HG02973 (cell line): ENCODE measurements around the gene SERGEF.

ENCODE experiments used
- ATAC-seq: cut with Tn5 transposase; IDR thresholded peaks from one replicate; pipeline ENCODE4 v1.9.1; 2021; ENCODE audit warnings: moderate library complexity; ENCODE audit not compliant: unreplicated experiment

The SERGEF gene

GRCh38 chr11:17792161-17792560 lies 220.7 kb downstream of the SERGEF start:
- no peak for ATAC-seq

GRCh38 chr11:17791144-17791543 lies 221.7 kb downstream of the SERGEF start:
- no peak for ATAC-seq

GRCh38 chr11:17790453-17790852 lies 222.4 kb downstream of the SERGEF start:
- ATAC-seq: no peak

- ATAC-seq: no peak
Measured at GRCh38 chr11:17788084-17788483, 224.8 kb downstream of the SERGEF start.

GRCh38 chr11:17786824-17787525 lies 225.9 kb downstream of the SERGEF start:
- ATAC-seq: no peak

GRCh38 chr11:17783878-17784277 lies 229.0 kb downstream of the SERGEF start:
- ATAC-seq: no peak

- no peak for ATAC-seq
Measured at GRCh38 chr11:17782603-17783337, 230.1 kb downstream of the SERGEF start.

GRCh38 chr11:17782145-17782544 lies 230.7 kb downstream of the SERGEF start:
- ATAC-seq: no peak

- no peak for ATAC-seq
Measured at GRCh38 chr11:17781626-17782025, 231.2 kb downstream of the SERGEF start.

GRCh38 chr11:17781221-17781620 lies 231.6 kb downstream of the SERGEF start:
- no peak for ATAC-seq

GRCh38 chr11:17780668-17781067 lies 232.2 kb downstream of the SERGEF start:
- no peak for ATAC-seq

GRCh38 chr11:17779861-17780594 lies 232.8 kb downstream of the SERGEF start:
- no peak for ATAC-seq

GRCh38 chr11:17778956-17779860 lies 233.6 kb downstream of the SERGEF start:
- no peak for ATAC-seq

- no peak for ATAC-seq
Measured at GRCh38 chr11:17778352-17778751, 234.5 kb downstream of the SERGEF start.

- ATAC-seq: no peak
Measured at GRCh38 chr11:17777738-17778091, 235.1 kb downstream of the SERGEF start.

GRCh38 chr11:17777086-17777737 lies 235.6 kb downstream of the SERGEF start:
- ATAC-seq: no peak

GRCh38 chr11:17776212-17776875 lies 236.5 kb downstream of the SERGEF start:
- ATAC-seq: no peak

GRCh38 chr11:17775507-17776211 lies 237.2 kb downstream of the SERGEF start:
- ATAC-seq: no peak

GRCh38 chr11:17775035-17775348 lies 237.9 kb downstream of the SERGEF start:
- ATAC-seq: no peak
